ENCODE data around the gene GGT5. TPM values are rescaled to one million over a fixed set of nuclear protein-coding genes. Genes with fewer than 3 reads are reported as not detected.

The GGT5 gene
- total and polyA plus RNA-seq, 2 of the 13 experiments (the other 11 are each of a cell fraction or from before 2014, with no cell fraction given): 0.69 to 3.1 TPM

DNA sequence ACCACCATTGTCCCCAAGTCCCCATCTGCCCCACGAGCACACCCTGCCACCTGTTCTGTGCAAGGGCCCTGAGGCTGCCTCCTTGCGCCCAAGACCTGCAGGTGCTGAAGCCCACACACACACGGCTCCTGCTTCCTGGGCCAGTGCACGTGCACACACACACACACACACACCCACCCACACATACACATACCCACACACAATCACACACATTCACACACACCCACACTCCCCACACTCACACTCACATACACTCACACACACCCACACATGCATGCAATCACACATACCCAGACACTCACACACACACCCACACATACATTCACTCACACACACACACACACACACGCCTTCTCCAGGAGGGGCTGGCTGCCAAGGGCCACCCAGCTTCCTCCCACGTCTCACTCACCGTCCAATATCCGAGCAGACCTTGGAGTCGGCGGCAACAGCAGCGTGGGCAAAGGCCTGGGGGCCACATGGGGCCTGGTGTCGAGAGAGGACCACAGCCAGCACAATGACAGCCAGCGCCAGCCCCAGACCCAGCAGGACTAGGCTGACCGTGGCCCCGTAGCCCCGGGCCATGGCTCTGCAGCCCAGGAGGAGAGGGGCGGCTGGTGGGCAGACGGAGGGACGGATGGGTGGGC is 616 bp downstream of the GGT5 start:
- Histone ChIP-seq H3K4me2 (ENCODE audit: low read depth, low read length) (peak overlapping the region; percentile 65), H3K27ac (ENCODE audit: extremely low read length, insufficient read depth, low read length) (no peak overlapping the region), H4K20me1 (ENCODE audit: insufficient read depth, low read length) (no peaks in the 10 kb centered on the region), H3K36me3 (replicated peaks in 1 of 2; ENCODE audit: control insufficient read depth in 1 of 2, insufficient read depth in 2 of 2, low read length in 2 of 2) (no peaks in the 10 kb centered on the region), H2AFZ (ENCODE audit: low read length) (no peak overlapping the region), H3K27me3 (ENCODE audit: control insufficient read depth in 1 of 2, insufficient read depth in 2 of 2, low read length in 2 of 2) (no peaks in the 10 kb centered on the region), H3K4me1 (ENCODE audit: insufficient read depth, low read length) (peaks cover 56% of the 10 kb centered on the region), H3K79me2 (ENCODE audit: insufficient read depth, low read length) (no peaks in the 10 kb centered on the region), H3K4me3 (replicated peaks in 1 of 3; ENCODE audit: insufficient read depth in 1 of 3, low read depth in 2 of 3, low read length in 3 of 3) (peak overlapping the region in 2 of 3 experiments; percentile 49 to 68; a peak in 4 of 6 replicates), H3K9me3 (ENCODE audit: low read length) (no peaks in the 10 kb centered on the region), H3K9ac (ENCODE audit: insufficient read depth, low read depth, low read length) (0 out of 2 replicates have a peak overlapping the region, but pooled peaks have one; percentile 14)
- in situ Hi-C loops (cut with HindIII; ENCODE audit: extremely low pct_ligation_motif_present, low pct_unique_long_range_greater_than_20kb) (no loop called here), intact Hi-C loops (cut with micrococcal nuclease; ENCODE audit: unreplicated experiment) (loop anchor here (10.0 kb wide), 1 partner anchor 289 kb away; no protein-coding TSS in a partner anchor)
- FAIRE-seq (no peak), DNase-seq (ENCODE audit: low spot score) (no peak), ATAC-seq (peak; percentile 60)
- 3% methylated on average over 15 of the region's 19 CpGs for WGBS (ENCODE audit: low lambda C conversion rate)
- CTCF ChIA-PET (ENCODE audit: low intra/inter-chr PET ratio, low total read pairs): no interaction called here
- BruUV-seq (replicated peaks): no TSS peak
- POLR2A ChIA-PET: no interaction called here
- no peak for TF ChIP-seq TBX3 (IDR thresholded peaks at IDR 0.05; ENCODE audit: borderline replicate concordance)
- no peak for TF ChIP-seq FOXP1 (IDR thresholded peaks at IDR 0.05)
- TF ChIP-seq FOXP1 (CRISPR knock-in tag; IDR thresholded peaks at IDR 0.05): no peak
- TF ChIP-seq ARNT2 (CRISPR knock-in tag; IDR thresholded peaks at IDR 0.05; ENCODE audit: low read depth): 0 out of 2 replicates have a peak, but pooled peaks have one; percentile 51
- TF ChIP-seq RNF2 (conservative IDR thresholded peaks at IDR 0.05; ENCODE audit: low read depth): no peak
- TF ChIP-seq, protein P1, sequence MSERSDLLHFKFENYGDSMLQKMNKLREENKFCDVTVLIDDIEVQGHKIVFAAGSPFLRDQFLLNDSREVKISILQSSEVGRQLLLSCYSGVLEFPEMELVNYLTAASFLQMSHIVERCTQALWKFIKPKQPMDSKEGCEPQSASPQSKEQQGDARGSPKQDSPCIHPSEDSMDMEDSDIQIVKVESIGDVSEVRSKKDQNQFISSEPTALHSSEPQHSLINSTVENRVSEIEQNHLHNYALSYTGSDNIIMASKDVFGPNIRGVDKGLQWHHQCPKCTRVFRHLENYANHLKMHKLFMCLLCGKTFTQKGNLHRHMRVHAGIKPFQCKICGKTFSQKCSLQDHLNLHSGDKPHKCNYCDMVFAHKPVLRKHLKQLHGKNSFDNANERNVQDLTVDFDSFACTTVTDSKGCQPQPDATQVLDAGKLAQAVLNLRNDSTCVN (CRISPR knock-in tag; IDR thresholded peaks at IDR 0.05; ENCODE audit: borderline replicate concordance): no peak
- TF ChIP-seq RARG (CRISPR knock-in tag; IDR thresholded peaks at IDR 0.05; ENCODE audit: low read depth): no peak
- TF ChIP-seq, protein P2, sequence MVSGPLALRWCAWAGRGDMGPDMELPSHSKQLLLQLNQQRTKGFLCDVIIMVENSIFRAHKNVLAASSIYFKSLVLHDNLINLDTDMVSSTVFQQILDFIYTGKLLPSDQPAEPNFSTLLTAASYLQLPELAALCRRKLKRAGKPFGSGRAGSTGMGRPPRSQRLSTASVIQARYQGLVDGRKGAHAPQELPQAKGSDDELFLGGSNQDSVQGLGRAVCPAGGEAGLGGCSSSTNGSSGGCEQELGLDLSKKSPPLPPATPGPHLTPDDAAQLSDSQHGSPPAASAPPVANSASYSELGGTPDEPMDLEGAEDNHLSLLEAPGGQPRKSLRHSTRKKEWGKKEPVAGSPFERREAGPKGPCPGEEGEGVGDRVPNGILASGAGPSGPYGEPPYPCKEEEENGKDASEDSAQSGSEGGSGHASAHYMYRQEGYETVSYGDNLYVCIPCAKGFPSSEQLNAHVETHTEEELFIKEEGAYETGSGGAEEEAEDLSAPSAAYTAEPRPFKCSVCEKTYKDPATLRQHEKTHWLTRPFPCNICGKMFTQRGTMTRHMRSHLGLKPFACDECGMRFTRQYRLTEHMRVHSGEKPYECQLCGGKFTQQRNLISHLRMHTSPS (CRISPR knock-in tag; IDR thresholded peaks at IDR 0.05; ENCODE audit: low read depth): 0 out of 2 replicates have a peak, but pooled peaks have one; percentile 20
- TF ChIP-seq, protein P3, sequence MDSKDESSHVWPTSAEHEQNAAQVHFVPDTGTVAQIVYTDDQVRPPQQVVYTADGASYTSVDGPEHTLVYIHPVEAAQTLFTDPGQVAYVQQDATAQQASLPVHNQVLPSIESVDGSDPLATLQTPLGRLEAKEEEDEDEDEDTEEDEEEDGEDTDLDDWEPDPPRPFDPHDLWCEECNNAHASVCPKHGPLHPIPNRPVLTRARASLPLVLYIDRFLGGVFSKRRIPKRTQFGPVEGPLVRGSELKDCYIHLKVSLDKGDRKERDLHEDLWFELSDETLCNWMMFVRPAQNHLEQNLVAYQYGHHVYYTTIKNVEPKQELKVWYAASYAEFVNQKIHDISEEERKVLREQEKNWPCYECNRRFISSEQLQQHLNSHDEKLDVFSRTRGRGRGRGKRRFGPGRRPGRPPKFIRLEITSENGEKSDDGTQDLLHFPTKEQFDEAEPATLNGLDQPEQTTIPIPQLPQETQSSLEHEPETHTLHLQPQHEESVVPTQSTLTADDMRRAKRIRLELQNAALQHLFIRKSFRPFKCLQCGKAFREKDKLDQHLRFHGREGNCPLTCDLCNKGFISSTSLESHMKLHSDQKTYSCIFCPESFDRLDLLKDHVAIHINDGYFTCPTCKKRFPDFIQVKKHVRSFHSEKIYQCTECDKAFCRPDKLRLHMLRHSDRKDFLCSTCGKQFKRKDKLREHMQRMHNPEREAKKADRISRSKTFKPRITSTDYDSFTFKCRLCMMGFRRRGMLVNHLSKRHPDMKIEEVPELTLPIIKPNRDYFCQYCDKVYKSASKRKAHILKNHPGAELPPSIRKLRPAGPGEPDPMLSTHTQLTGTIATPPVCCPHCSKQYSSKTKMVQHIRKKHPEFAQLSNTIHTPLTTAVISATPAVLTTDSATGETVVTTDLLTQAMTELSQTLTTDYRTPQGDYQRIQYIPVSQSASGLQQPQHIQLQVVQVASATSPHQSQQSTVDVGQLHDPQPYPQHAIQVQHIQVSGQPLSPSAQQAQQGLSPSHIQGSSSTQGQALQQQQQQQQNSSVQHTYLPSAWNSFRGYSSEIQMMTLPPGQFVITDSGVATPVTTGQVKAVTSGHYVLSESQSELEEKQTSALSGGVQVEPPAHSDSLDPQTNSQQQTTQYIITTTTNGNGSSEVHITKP (CRISPR knock-in tag; IDR thresholded peaks at IDR 0.05; ENCODE audit: low read depth): no peak
- TF ChIP-seq MED1 (CRISPR knock-in tag; IDR thresholded peaks at IDR 0.05): no peak
- no peak for TF ChIP-seq SP1 (IDR thresholded peaks at IDR 0.05)
- no peak for TF ChIP-seq SP1 (CRISPR knock-in tag; IDR thresholded peaks at IDR 0.05)
- TF ChIP-seq SMC3 (IDR thresholded peaks at IDR 0.05; ENCODE audit: low read length): no peak
- no peak for TF ChIP-seq ZNF577 (CRISPR knock-in tag; IDR thresholded peaks at IDR 0.05; ENCODE audit: borderline replicate concordance, low read depth)
- no peak for TF ChIP-seq TBL1XR1 (IDR thresholded peaks at IDR 0.05; ENCODE audit: borderline replicate concordance, low read length, partially characterized antibody)
- no peak for TF ChIP-seq POLR2AphosphoS2 (IDR thresholded peaks at IDR 0.05; ENCODE audit: low read depth, low read length)
- TF ChIP-seq ZNF75D (CRISPR knock-in tag; IDR thresholded peaks at IDR 0.05; ENCODE audit: borderline replicate concordance): peak; percentile 47; the same call in 1 of the 2 replicates
- no peak for TF ChIP-seq SMYD3 (CRISPR knock-in tag; IDR thresholded peaks at IDR 0.05)

All from HepG2 (cell line).